Mesodermal cell (in vitro differentiated cells): Measurements from ENCODE around the gene PIAS4.

Source experiments
- H3K27ac ChIP-seq: 2 replicates; pipeline ENCODE4 v1.7.0; 2013; ENCODE audit warnings: mild to moderate bottlenecking, low read depth, low read length, moderate library complexity; ENCODE audit not compliant: severe bottlenecking
- H3K36me3 ChIP-seq: 2 replicates; pipeline ENCODE4 v1.7.1; 2013; ENCODE audit warnings: mild to moderate bottlenecking, low read length, moderate library complexity; ENCODE audit not compliant: control insufficient read depth, insufficient read depth
- H3K4me1 ChIP-seq: one replicate; pipeline ENCODE4 v1.7.1; 2013; ENCODE audit warnings: mild to moderate bottlenecking, low read length; ENCODE audit not compliant: insufficient read depth, control insufficient read depth, poor library complexity, severe bottlenecking
- H3K4me3 ChIP-seq: 2 replicates; pipeline ENCODE4 v1.7.0; 2013; ENCODE audit warnings: low read length, control low read depth, mild to moderate bottlenecking; ENCODE audit not compliant: insufficient read depth, poor library complexity, severe bottlenecking; ENCODE audit errors: extremely low read depth
- H3K9me3 ChIP-seq: 2 replicates; pipeline ENCODE4 v1.7.1; 2013; ENCODE audit warnings: mild to moderate bottlenecking, low read length, moderate library complexity; ENCODE audit not compliant: control insufficient read depth
- WGBS, 2 experiments: methylation state at CpG; one replicate each; pipeline ENCODE4 v1.1.5; 2013; ENCODE audit warnings: missing lambda C conversion rate in 2 of 2; ENCODE audit not compliant: insufficient coverage in 2 of 2; 5-methylcytosine and 5-hydroxymethylcytosine counted together

The PIAS4 gene

GRCh38 chr19:4030552-4030951 lies 23.0 kb downstream of the PIAS4 start:
- Histone ChIP-seq H3K36me3 (peaks cover 62% of the 10 kb centered on the region), H3K27ac (no peak overlapping the region), H3K4me3 (no peak overlapping the region), H3K9me3 (no peaks in the 10 kb centered on the region), H3K4me1 (no peaks in the 10 kb centered on the region)
- 92 to 96% methylated on average over 6 of the region's 6 CpGs for WGBS, 2 experiments

GRCh38 chr19:4030981-4031380 lies 23.4 kb downstream of the PIAS4 start:
- Histone ChIP-seq H3K4me1 (no peaks in the 10 kb centered on the region), H3K4me3 (no peak overlapping the region), H3K9me3 (no peaks in the 10 kb centered on the region), H3K27ac (no peak overlapping the region), H3K36me3 (peaks cover 65% of the 10 kb centered on the region)
- 84 to 85% methylated on average over 8 to 9 of the region's 9 CpGs for WGBS, 2 experiments

- no peak overlapping the region for H3K27ac ChIP-seq
- no peaks in the 10 kb centered on the region for H3K9me3 ChIP-seq
- 92 to 95% methylated on average over 7 to 9 of the region's 11 CpGs for WGBS, 2 experiments
- no peak overlapping the region for H3K4me3 ChIP-seq
- no peaks in the 10 kb centered on the region for H3K4me1 ChIP-seq
- peaks cover 61% of the 10 kb centered on the region for H3K36me3 ChIP-seq
Measured at GRCh38 chr19:4031420-4031819, 23.9 kb downstream of the PIAS4 start.

GRCh38 chr19:4032436-4032835 lies 24.9 kb downstream of the PIAS4 start:
- peaks cover 65% of the 10 kb centered on the region for H3K36me3 ChIP-seq
- 95 to 98% methylated on average over 16 of the region's 16 CpGs for WGBS, 2 experiments
- no peak overlapping the region for H3K4me3 ChIP-seq
- H3K27ac ChIP-seq = no peak overlapping the region
- no peaks in the 10 kb centered on the region for H3K9me3 ChIP-seq
- H3K4me1 ChIP-seq = no peaks in the 10 kb centered on the region

- Histone ChIP-seq H3K27ac (no peak overlapping the region), H3K4me1 (no peaks in the 10 kb centered on the region), H3K4me3 (no peak overlapping the region), H3K36me3 (peaks cover 65% of the 10 kb centered on the region), H3K9me3 (no peaks in the 10 kb centered on the region)
- WGBS, 2 experiments = 90 to 92% methylated on average over 55 to 63 of the region's 63 CpGs
Measured at GRCh38 chr19:4033028-4033956, 25.8 kb downstream of the PIAS4 start.

- peaks cover 61% of the 10 kb centered on the region for H3K36me3 ChIP-seq
- WGBS, 2 experiments = 96 to 98% methylated on average over 26 to 27 of the region's 34 CpGs
- no peaks in the 10 kb centered on the region for H3K9me3 ChIP-seq
- no peaks in the 10 kb centered on the region for H3K4me1 ChIP-seq
- no peak overlapping the region for H3K27ac ChIP-seq
- H3K4me3 ChIP-seq = no peak overlapping the region
Measured at GRCh38 chr19:4034048-4035017, 26.8 kb downstream of the PIAS4 start.

GRCh38 chr19:4035018-4035566 lies 27.6 kb downstream of the PIAS4 start:
- peaks cover 61% of the 10 kb centered on the region for H3K36me3 ChIP-seq
- 93 to 98% methylated on average over 13 to 15 of the region's 19 CpGs for WGBS, 2 experiments
- no peaks in the 10 kb centered on the region for H3K4me1 ChIP-seq
- H3K4me3 ChIP-seq = no peak overlapping the region
- H3K9me3 ChIP-seq = no peaks in the 10 kb centered on the region
- H3K27ac ChIP-seq = no peak overlapping the region

GRCh38 chr19:4035582-4035981 lies 28.0 kb downstream of the PIAS4 start:
- 85 to 86% methylated on average over 6 to 9 of the region's 10 CpGs for WGBS, 2 experiments
- no peaks in the 10 kb centered on the region for H3K9me3 ChIP-seq
- H3K27ac ChIP-seq = no peak overlapping the region
- no peak overlapping the region for H3K4me3 ChIP-seq
- H3K36me3 ChIP-seq = peaks cover 60% of the 10 kb centered on the region
- H3K4me1 ChIP-seq = no peaks in the 10 kb centered on the region

- H3K27ac ChIP-seq = no peak overlapping the region
- no peaks in the 10 kb centered on the region for H3K4me1 ChIP-seq
- peaks cover 58% of the 10 kb centered on the region for H3K36me3 ChIP-seq
- no peak overlapping the region for H3K4me3 ChIP-seq
- 96 to 97% methylated on average over 18 of the region's 25 CpGs for WGBS, 2 experiments
- H3K9me3 ChIP-seq = no peaks in the 10 kb centered on the region
Measured at GRCh38 chr19:4036576-4037300, 29.2 kb downstream of the PIAS4 start.
